Neural progenitor cell (in vitro differentiated cells): ENCODE results near the gene SLC27A1. TPM values are rescaled to one million over a fixed set of nuclear protein-coding genes. Genes with fewer than 3 reads are reported as not detected.
A peak's percentile ranks its signal among the peaks of the same experiment; 100 is the strongest.
"Not testable (repeated sequence)": the region's sequence is repeated elsewhere in the genome, so short reads cannot be mapped to it uniquely, and the experiment has no call there.

Experiments used
- DNase-seq: peaks from one replicate; pipeline ENCODE4 v3.0.0-alpha.2; 2016; ENCODE audit warnings: low spot score
- H2AFZ ChIP-seq: fragments of 200-600 bp; sonication (generic); replicated peaks from 2 replicates; pipeline ENCODE4 v1.6.1; 2016; ENCODE audit warnings: antibody characterized with exemption
- H3F3A ChIP-seq: fragments of 200-600 bp; sonication (generic); 2 replicates; pipeline ENCODE4 v1.6.1; 2016; ENCODE audit warnings: antibody characterized with exemption, low read depth
- H3K27ac ChIP-seq: fragments of 200-600 bp; sonication (generic); 2 replicates; pipeline ENCODE4 v1.5.1; 2016; ENCODE audit warnings: mild to moderate bottlenecking
- H3K27me3 ChIP-seq: fragments of 200-600 bp; sonication (generic); 2 replicates; pipeline ENCODE4 v1.6.1; 2016; ENCODE audit warnings: mild to moderate bottlenecking, moderate library complexity
- H3K36me3 ChIP-seq: fragments of 200-600 bp; sonication (generic); 2 replicates; pipeline ENCODE4 v1.5.1; 2016
- H3K4me1 ChIP-seq: fragments of 200-600 bp; sonication (generic); 2 replicates; pipeline ENCODE4 v1.6.1; 2016; ENCODE audit warnings: mixed run types
- H3K4me2 ChIP-seq: fragments of 200-600 bp; sonication (generic); 2 replicates; pipeline ENCODE4 v1.6.1; 2016
- H3K4me3 ChIP-seq: fragments of 200-600 bp; sonication (generic); 2 replicates; pipeline ENCODE4 v1.5.1; 2016
- H3K79me2 ChIP-seq: fragments of 200-600 bp; sonication (generic); 2 replicates; pipeline ENCODE4 v1.6.1; 2016; ENCODE audit warnings: low read depth
- H3K9ac ChIP-seq: fragments of 200-600 bp; sonication (generic); 2 replicates; pipeline ENCODE4 v1.6.1; 2016
- H3K9me3 ChIP-seq: fragments of 200-600 bp; sonication (generic); 2 replicates; pipeline ENCODE4 v1.5.1; 2016; ENCODE audit warnings: low read depth
- H4K20me1 ChIP-seq: fragments of 200-600 bp; sonication (generic); 2 replicates; pipeline ENCODE4 v1.6.1; 2016; ENCODE audit warnings: low read depth
- H3K27ac Mint-ChIP-seq: 3 replicates; pipeline ENCODE4 v1.8.0; 2021; ENCODE audit warnings: mixed read lengths
- H3K27me3 Mint-ChIP-seq: 2 replicates; pipeline ENCODE4 v1.8.0; 2022; ENCODE audit warnings: low read depth, mild to moderate bottlenecking, inconsistent platforms, moderate library complexity, mixed read lengths; ENCODE audit not compliant: insufficient read depth
- H3K36me3 Mint-ChIP-seq: 3 replicates; pipeline ENCODE4 v1.8.0; 2021; ENCODE audit warnings: mixed read lengths
- H3K4me1 Mint-ChIP-seq: 3 replicates; pipeline ENCODE4 v1.8.0; 2021; ENCODE audit warnings: mixed read lengths
- H3K4me3 Mint-ChIP-seq: 3 replicates; pipeline ENCODE4 v1.8.0; 2021; ENCODE audit warnings: mild to moderate bottlenecking, moderate library complexity, mixed read lengths
- H3K9me3 Mint-ChIP-seq: 3 replicates; pipeline ENCODE4 v1.8.0; 2020; ENCODE audit warnings: mixed read lengths
- CTCF ChIP-seq: fragments of 200-600 bp; sonication (generic); IDR thresholded peaks from 2 replicates; pipeline ENCODE4 v1.5.1; 2017; ENCODE audit warnings: antibody characterized with exemption, mild to moderate bottlenecking
- EZH2 ChIP-seq: fragments of 200-600 bp; sonication (generic); IDR thresholded peaks from 2 replicates; pipeline ENCODE4 v1.6.1; 2017; ENCODE audit warnings: antibody characterized with exemption, mild to moderate bottlenecking, moderate library complexity
- EZH2phosphoT487 ChIP-seq: fragments of 200-600 bp; sonication (generic); IDR thresholded peaks from 2 replicates; pipeline ENCODE4 v1.6.1; 2017; ENCODE audit warnings: antibody characterized with exemption
- total RNA-seq: library from RNA; depleted of rRNA; stranded (reverse); fragments of >200 nt; gene quantifications from 2 replicates; pipeline ENCODE4 v1.2.3, GENCODE V29; 2015; ENCODE audit warnings: low replicate concordance

SLC27A1 gene
- total RNA-seq, 1 donor from 2014 or later, result 13.9 TPM

DNA sequence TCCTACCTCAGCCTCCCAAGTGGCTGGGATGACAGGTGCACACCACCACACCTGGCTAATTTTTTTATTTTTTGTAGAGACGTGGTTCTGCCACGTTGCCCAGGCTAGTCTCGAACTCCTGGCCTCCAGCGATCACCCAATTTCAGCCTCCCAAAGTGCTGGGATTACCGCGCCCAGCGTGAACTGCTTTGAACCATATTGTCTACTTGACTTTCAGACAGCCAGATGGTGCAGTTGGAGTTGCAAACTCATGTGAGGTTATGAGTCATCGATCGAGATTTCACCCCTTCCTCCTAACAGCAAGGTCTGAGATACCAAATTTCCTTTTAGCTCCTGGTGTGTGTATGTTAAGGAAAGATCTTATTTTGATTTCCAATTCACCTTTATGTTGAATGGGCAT, 2.7 kb downstream of the SLC27A1 start:
- peaks cover 14% of the 10 kb centered on the region for H3K27me3 ChIP-seq
- no peaks in the 10 kb centered on the region for H3K79me2 ChIP-seq
- Mint-ChIP-seq H3K9me3 (no peaks in the 10 kb centered on the region), H3K4me3 (peak overlapping the region; percentile 72), H3K36me3 (peaks cover 3% of the 10 kb centered on the region), H3K27me3 (peaks cover 4% of the 10 kb centered on the region), H3K27ac (no peak overlapping the region), H3K4me1 (peaks cover 32% of the 10 kb centered on the region)
- no peak overlapping the region for H3K4me3 ChIP-seq
- H3K27ac ChIP-seq, result no peak overlapping the region
- H2AFZ ChIP-seq, result no peak overlapping the region
- TF ChIP-seq EZH2phosphoT487 (no peak), CTCF (no peak), EZH2 (no peak)
- H3K36me3 ChIP-seq, result no peaks in the 10 kb centered on the region
- peaks cover 18% of the 10 kb centered on the region for H3F3A ChIP-seq
- peaks cover 3% of the 10 kb centered on the region for H4K20me1 ChIP-seq
- no peak overlapping the region for H3K9ac ChIP-seq
- peaks cover 12% of the 10 kb centered on the region for H3K4me1 ChIP-seq
- H3K9me3 ChIP-seq, result no peaks in the 10 kb centered on the region
- no peak for DNase-seq
- H3K4me2 ChIP-seq, result no peak overlapping the region

DNA sequence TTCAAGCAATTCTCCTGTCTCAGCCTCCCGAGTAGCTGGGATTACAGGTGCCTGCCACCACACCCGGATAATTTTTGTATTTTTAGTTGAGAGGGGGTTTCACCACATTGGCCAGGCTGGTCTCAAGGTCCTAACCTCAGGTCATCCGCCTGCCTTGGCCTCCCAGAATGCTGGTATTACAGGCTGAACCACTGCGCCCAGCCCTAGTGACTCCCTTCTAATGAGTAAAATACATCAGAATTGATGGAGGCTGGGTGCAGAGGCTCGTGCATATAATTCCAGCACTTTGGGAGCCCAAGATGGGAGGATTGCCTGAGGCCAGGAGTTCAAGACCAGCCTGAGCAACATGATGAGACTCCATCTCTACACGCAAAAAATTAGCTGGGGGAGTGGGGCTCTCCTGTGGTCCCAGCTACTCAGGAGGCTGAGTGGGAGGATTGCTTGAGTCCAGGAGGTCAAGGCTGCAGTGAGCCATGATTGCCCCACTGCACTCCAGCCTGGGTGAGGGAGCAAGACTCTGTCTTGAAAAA, 4.8 kb downstream of the SLC27A1 start:
- H3K9me3 ChIP-seq, H3K9me3 Mint-ChIP-seq, H3F3A ChIP-seq, H3K27me3 Mint-ChIP-seq, H3K79me2 ChIP-seq, H3K4me2 ChIP-seq, H3K36me3 ChIP-seq, H3K27ac ChIP-seq, H4K20me1 ChIP-seq, H3K27ac Mint-ChIP-seq, H3K4me1 ChIP-seq, H3K36me3 Mint-ChIP-seq, DNase-seq, H3K9ac ChIP-seq, H3K4me3 ChIP-seq, H2AFZ ChIP-seq: not testable (repeated sequence)
- peaks cover 11% of the 10 kb centered on the region for H3K27me3 ChIP-seq
- H3K4me3 Mint-ChIP-seq, result peak overlapping the region; percentile 55
- peaks cover 28% of the 10 kb centered on the region for H3K4me1 Mint-ChIP-seq

- no peaks in the 10 kb centered on the region for H3K36me3 ChIP-seq
- no peak for TF ChIP-seq CTCF
- TF ChIP-seq EZH2phosphoT487, result no peak
- TF ChIP-seq EZH2, result no peak
- Mint-ChIP-seq H3K27ac (peak overlapping the region; percentile 78), H3K4me3 (peak overlapping the region; percentile 60), H3K27me3 (peaks cover 4% of the 10 kb centered on the region), H3K4me1 (peaks cover 28% of the 10 kb centered on the region), H3K36me3 (peaks cover 3% of the 10 kb centered on the region), H3K9me3 (no peaks in the 10 kb centered on the region)
- H3F3A ChIP-seq, result no peaks in the 10 kb centered on the region
- DNase-seq, result no peak
- peaks cover 10% of the 10 kb centered on the region for H4K20me1 ChIP-seq
- H3K9ac ChIP-seq, result no peak overlapping the region
- H3K4me3 ChIP-seq, result no peak overlapping the region
- H3K79me2 ChIP-seq, result no peaks in the 10 kb centered on the region
- no peak overlapping the region for H3K27ac ChIP-seq
- no peaks in the 10 kb centered on the region for H3K9me3 ChIP-seq
- no peak overlapping the region for H2AFZ ChIP-seq
- peaks cover 9% of the 10 kb centered on the region for H3K4me1 ChIP-seq
- H3K4me2 ChIP-seq, result no peak overlapping the region
- H3K27me3 ChIP-seq, result peaks cover 11% of the 10 kb centered on the region
Observed at GRCh38 chr19:17475541-17476115, 5.3 kb downstream of the SLC27A1 start.

- H3K4me2 ChIP-seq, result no peak overlapping the region
- DNase-seq, result no peak
- no peak for TF ChIP-seq EZH2
- TF ChIP-seq EZH2phosphoT487, result no peak
- TF ChIP-seq CTCF, result no peak
- Mint-ChIP-seq H3K27ac (peak overlapping the region; percentile 84), H3K36me3 (no peaks in the 10 kb centered on the region), H3K4me1 (peaks cover 19% of the 10 kb centered on the region), H3K9me3 (no peaks in the 10 kb centered on the region), H3K27me3 (peaks cover 3% of the 10 kb centered on the region), H3K4me3 (peak overlapping the region; percentile 52)
- H4K20me1 ChIP-seq, result peaks cover 11% of the 10 kb centered on the region
- H3K27ac ChIP-seq, result no peak overlapping the region
- no peaks in the 10 kb centered on the region for H3F3A ChIP-seq
- H3K79me2 ChIP-seq, result no peaks in the 10 kb centered on the region
- H3K27me3 ChIP-seq, result no peaks in the 10 kb centered on the region
- H3K9me3 ChIP-seq, result no peaks in the 10 kb centered on the region
- no peak overlapping the region for H2AFZ ChIP-seq
- H3K36me3 ChIP-seq, result no peaks in the 10 kb centered on the region
- no peak overlapping the region for H3K4me3 ChIP-seq
- peaks cover 5% of the 10 kb centered on the region for H3K4me1 ChIP-seq
- no peak overlapping the region for H3K9ac ChIP-seq
Observed at GRCh38 chr19:17479325-17479791, 9.0 kb downstream of the SLC27A1 start.
